GM12891 (cell line): ENCODE results near the gene PTPRD.

Experiments
- PAX5 ChIP-seq: IDR thresholded peaks from 2 replicates; pipeline ENCODE4 v1.6.1; 2011; ENCODE audit warnings: low read length, moderate library complexity, mild to moderate bottlenecking; ENCODE audit not compliant: insufficient read depth, severe bottlenecking
- POLR2A ChIP-seq: IDR thresholded peaks from 2 replicates; pipeline ENCODE4 v1.6.1; 2011; ENCODE audit warnings: low read depth, low read length, control low read depth
- POLR2AphosphoS5 ChIP-seq: IDR thresholded peaks from 2 replicates; pipeline ENCODE4 v1.6.1; 2011; ENCODE audit warnings: low read depth, low read length, control low read depth
- POU2F2 ChIP-seq: IDR thresholded peaks from 2 replicates; pipeline ENCODE4 v1.6.1; 2011; ENCODE audit warnings: low read depth, mild to moderate bottlenecking, control low read depth, low read length, moderate library complexity
- SPI1 ChIP-seq: IDR thresholded peaks from 2 replicates; pipeline ENCODE4 v1.6.1; 2011; ENCODE audit warnings: low read depth, low read length, control low read depth
- TAF1 ChIP-seq: IDR thresholded peaks from 2 replicates; pipeline ENCODE4 v1.6.1; 2011; ENCODE audit warnings: low read depth, low read length, control low read depth

GRCh38 chr9:9182431-9182830 lies 1430.4 kb downstream of the PTPRD start:
- TF ChIP-seq POLR2A (no peak), TAF1 (no peak), POLR2AphosphoS5 (no peak), SPI1 (no peak), PAX5 (no peak), POU2F2 (no peak)
